DOHH2 (cell line): ENCODE measurements around the gene RAMP1.

ENCODE experiments used
- CTCF ChIP-seq: fragments of 200-600 bp; sonication (generic); IDR thresholded peaks from one replicate; pipeline ENCODE4 v1.5.1; 2014; ENCODE audit warnings: antibody characterized with exemption, mild to moderate bottlenecking, low read depth, low read length; ENCODE audit not compliant: poor library complexity, severe bottlenecking
- EZH2phosphoT487 ChIP-seq: fragments of 200-600 bp; sonication (generic); IDR thresholded peaks from 2 replicates; pipeline ENCODE4 v1.6.1; 2017; ENCODE audit warnings: borderline replicate concordance, mild to moderate bottlenecking, antibody characterized with exemption, low read length, moderate library complexity, mixed read lengths

GRCh38 chr2:237913193-237913917, 53.9 kb downstream of the RAMP1 start:
- TF ChIP-seq CTCF (no peak), EZH2phosphoT487 (no peak)
